ENCODE results near the gene ELOVL1.
"Not testable (repeated sequence)": the region's sequence is repeated elsewhere in the genome, so short reads cannot be mapped to it uniquely, and the experiment has no call there.

ELOVL1 gene

GRCh38 chr1:43379476-43379875 is 11.7 kb upstream of the ELOVL1 start:
- DNase-seq: no peak

GRCh38 chr1:43377831-43378230 is 10.0 kb upstream of the ELOVL1 start:
- no peak for DNase-seq

- no peak for DNase-seq
These were observed 9.0 kb upstream of the ELOVL1 start for GRCh38 chr1:43376723-43377235.

GRCh38 chr1:43373066-43373940 is 5.5 kb upstream of the ELOVL1 start:
- no peak for DNase-seq

- no peak for DNase-seq
These were observed 4.4 kb upstream of the ELOVL1 start for GRCh38 chr1:43372172-43372571.

GRCh38 chr1:43370564-43370963 is 2.8 kb upstream of the ELOVL1 start:
- DNase-seq: no peak

GRCh38 chr1:43369779-43370178 is 2.0 kb upstream of the ELOVL1 start:
- DNase-seq: not testable (repeated sequence)

- DNase-seq: no peak
These were observed 822 bp upstream of the ELOVL1 start for GRCh38 chr1:43368646-43369020.

GRCh38 chr1:43367026-43367903 is 546 bp downstream of the ELOVL1 start:
- DNase-seq: no peak

- DNase-seq: no peak
These were observed 1.2 kb downstream of the ELOVL1 start for GRCh38 chr1:43366601-43367025.

- DNase-seq: no peak
These were observed 1.6 kb downstream of the ELOVL1 start for GRCh38 chr1:43366179-43366578.

- no peak for DNase-seq
These were observed 2.1 kb downstream of the ELOVL1 start for GRCh38 chr1:43365678-43366077.

- DNase-seq: no peak
These were observed 3.8 kb downstream of the ELOVL1 start for GRCh38 chr1:43363935-43364525.

- DNase-seq: no peak
These were observed 4.4 kb downstream of the ELOVL1 start for GRCh38 chr1:43363283-43363934.

GRCh38 chr1:43360616-43361015 is 7.2 kb downstream of the ELOVL1 start:
- no peak for DNase-seq

- no peak for DNase-seq
These were observed 8.1 kb downstream of the ELOVL1 start for GRCh38 chr1:43359696-43360095.

GRCh38 chr1:43358746-43359693 is 8.8 kb downstream of the ELOVL1 start, which contains the start of gene CDC20:
Gene CDC20, plus strand, starts transcription at chr1:43358981. Its CDS starts 235 bp downstream, at chr1:43359216.
- DNase-seq: peak; percentile 92

GRCh38 chr1:43358121-43358745 is 9.6 kb downstream of the ELOVL1 start:
- no peak for DNase-seq

- DNase-seq: no peak
These were observed 10.6 kb downstream of the ELOVL1 start for GRCh38 chr1:43357251-43357650.

- DNase-seq: no peak
These were observed 12.9 kb downstream of the ELOVL1 start for GRCh38 chr1:43354936-43355335.

GRCh38 chr1:43354471-43354870 is 13.3 kb downstream of the ELOVL1 start:
- DNase-seq: no peak

Data from NCI-H2081 treated with DMSO at 0.1 percent for 48 hours (cell line).